ENCODE data around the gene TBCE.
"Not testable (repeated sequence)": the region's sequence is repeated elsewhere in the genome, so short reads cannot be mapped to it uniquely, and the experiment has no call there.

Gene TBCE

GRCh38 chr1:235457856-235458255 is 90.6 kb downstream of the TBCE start:
- not testable (repeated sequence) for DNase-seq

DNA sequence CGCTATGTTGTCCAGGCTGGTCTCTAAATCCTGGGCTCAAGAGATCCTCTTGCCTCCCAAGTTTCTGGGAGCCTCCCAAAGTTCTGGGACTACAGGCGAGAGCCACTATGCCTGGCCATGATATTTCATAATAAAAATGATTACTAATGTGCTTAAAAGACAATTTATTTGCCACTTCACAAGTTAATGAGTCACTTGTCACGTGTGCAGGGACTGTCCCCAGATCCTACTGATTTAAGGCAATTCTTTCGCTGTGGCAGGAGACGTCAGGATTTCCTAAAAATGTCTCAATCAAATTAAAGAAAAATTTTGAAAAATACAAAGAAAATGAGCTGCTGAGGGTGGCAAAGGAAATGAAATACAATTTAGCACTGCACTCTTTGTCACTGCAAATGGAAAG is 93.5 kb downstream of the TBCE start:
- DNase-seq, result no peak

DNA sequence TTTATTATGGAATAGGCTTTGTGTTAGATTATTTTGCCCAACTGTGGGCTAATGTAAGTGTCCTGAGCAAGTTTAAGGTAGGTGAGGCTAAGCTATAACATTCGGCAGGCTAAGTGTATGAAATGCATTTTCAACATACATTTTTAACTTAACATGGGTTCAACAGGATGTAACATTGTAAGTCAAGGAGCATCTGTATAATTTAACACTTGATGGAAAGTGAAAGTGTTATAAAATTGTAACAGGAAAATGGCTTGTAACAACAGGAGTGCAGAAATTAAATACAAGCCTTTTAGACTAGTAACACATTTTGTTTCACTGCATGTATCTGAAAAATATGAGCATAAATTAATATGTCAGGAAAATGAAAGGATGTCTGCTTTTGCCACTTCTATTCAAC is 94.7 kb downstream of the TBCE start:
- no peak for DNase-seq

DNA sequence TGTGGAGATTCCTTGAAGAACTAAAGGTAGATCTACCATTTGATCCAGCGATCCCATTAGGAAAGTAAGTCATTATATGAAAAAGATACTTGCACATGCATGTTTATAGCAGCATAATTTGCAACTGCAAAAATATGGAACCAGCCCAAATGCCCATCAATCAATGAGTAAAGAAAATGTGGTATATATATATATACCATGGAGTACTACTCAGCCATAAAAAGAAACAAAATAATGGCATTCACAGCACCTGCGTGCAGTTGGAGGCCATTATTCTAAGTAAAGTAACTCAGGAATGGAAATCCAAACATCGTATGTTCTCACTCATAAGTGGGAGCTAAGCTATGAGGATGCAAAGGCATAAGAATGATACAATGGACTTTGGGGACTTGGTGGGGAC is 95.6 kb downstream of the TBCE start:
- not testable (repeated sequence) for DNase-seq

GRCh38 chr1:235465066-235465465 is 97.8 kb downstream of the TBCE start:
- no peak for DNase-seq

GRCh38 chr1:235468004-235468403 is 100.8 kb downstream of the TBCE start:
- DNase-seq, result no peak

DNA sequence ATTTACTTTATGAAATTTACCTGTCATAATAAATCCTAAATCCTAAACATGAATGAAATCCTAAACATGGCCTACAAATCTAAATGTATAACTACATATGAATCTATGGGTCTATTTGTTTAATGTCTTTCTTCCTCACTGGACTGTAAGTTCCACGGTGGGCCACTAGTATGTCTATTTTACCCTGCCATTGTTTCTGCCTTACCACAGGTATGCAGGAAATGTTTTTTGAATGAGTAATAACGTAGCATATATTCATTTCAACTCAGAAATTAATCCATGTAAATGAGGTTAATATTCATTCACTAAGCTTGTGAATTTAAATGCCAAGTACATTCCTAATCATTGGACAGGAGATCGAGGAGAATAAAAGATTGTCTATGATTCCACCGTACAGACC is 101.7 kb downstream of the TBCE start:
- no peak for DNase-seq

DNA sequence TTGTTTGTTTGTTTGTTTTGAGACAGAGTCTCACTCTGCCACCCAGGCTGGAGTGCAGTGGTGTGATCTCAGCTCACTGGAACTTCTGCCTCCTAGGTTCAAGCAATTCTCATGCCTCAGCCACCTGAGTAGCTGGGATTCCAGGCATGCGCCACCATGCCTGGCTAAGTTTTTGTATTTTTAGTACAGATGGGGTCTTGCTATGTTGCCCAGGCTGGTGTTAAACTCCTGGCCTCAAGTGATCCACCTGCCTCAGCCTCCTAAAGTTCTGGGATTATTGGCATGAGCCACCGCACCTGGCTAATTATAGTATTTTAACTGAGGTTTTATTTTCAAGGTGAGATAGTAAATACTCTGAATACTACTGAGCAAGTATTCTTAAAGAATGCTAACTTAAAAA is 102.7 kb downstream of the TBCE start:
- not testable (repeated sequence) for DNase-seq

DNA sequence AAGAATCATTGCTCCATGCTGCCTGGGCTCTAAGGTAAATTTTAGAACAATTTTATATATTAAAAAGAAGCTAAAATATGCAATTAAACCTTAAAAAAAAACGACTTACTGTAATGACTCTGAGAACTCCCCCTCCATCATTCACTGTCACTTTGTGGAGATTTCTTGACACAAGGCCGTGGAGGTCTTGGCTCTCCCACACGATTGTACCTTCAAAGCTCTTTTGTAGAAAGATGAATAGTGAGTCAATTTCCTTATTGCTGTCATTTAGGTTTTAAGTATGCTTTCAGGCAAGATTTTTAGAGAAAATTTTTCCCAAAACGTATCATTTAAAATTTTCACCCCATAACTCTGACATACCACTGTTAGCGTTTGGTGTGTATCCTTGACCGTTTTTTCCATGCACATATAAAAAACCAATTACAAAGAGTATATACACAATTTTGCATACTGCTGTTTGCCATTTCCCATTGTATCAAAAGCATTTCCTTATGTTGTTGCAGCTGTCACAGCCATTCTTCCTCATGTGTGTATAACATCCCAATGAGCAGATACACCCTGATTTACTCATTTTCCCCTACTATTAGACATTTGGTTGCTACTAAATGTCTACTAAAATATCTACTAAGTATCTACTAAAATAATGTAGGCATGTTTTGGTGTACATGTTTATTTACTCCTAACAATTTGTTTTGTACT is 103.7 kb downstream of the TBCE start:
- no peak for DNase-seq

GRCh38 chr1:235473806-235474205 is 106.6 kb downstream of the TBCE start:
- no peak for DNase-seq

- DNase-seq, result no peak
These were observed 115.9 kb downstream of the TBCE start for GRCh38 chr1:235483090-235483489.

DNA sequence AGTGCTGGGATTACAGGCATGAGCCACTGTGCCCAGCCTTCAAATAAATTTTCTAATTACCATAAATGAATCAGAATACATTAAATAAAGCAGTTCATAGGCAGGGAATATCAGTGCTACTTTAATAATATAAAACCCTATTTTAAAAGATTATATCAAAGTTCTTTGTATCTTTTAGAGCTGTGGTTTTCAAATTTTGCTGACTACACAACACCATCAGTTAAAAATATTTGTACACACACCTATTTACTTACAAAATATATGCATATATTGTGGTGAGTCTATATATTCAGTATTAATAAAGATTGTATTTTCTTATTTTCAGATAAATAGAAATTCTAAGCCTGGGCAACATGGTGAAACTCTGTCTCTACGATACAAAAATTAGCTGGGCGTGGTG is 118.3 kb downstream of the TBCE start:
- no peak for DNase-seq

- DNase-seq, result no peak
These were observed 119.1 kb downstream of the TBCE start for GRCh38 chr1:235486321-235486720.

- no peak for DNase-seq
These were observed 124.4 kb downstream of the TBCE start for GRCh38 chr1:235491644-235492043.

DNA sequence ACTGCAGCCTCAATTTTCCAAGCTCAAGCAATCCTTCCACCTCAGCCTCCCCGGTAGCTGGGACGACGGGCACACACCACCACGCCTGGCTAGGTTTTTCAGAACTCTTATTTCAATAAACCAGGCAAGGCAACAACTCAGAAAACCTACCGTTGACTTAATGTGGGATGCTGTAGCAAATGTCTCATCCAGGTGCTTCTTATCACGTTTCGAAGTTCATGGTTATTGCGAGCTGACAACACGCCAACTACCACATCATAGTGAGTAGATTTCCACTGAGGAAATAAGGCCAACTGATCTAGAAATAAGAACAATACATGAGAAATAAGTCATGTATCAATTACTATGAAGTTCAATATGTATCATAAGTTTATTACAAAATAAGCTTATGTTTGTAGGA is 127.3 kb downstream of the TBCE start:
- no peak for DNase-seq

DNA sequence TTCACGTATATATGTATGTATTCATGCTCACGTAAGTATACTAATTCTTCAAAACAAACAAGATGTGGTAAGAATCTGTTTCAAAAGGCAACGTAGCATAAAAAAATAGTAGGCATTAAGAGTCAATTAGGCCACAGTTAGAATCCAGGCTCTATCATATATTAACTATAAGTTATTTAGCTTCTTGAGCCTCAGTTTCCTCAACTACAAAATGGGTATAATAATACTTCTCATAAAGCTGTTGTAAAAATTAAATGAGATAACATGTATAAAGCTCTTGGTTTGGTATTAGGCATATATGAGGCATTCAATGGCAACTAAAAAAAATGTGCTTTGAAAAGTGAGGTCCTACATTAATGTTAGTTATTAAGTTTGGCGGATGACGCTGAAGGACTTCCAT is 127.8 kb downstream of the TBCE start:
- no peak for DNase-seq

- no peak for DNase-seq
These were observed 128.3 kb downstream of the TBCE start for GRCh38 chr1:235495551-235495950.

DNA sequence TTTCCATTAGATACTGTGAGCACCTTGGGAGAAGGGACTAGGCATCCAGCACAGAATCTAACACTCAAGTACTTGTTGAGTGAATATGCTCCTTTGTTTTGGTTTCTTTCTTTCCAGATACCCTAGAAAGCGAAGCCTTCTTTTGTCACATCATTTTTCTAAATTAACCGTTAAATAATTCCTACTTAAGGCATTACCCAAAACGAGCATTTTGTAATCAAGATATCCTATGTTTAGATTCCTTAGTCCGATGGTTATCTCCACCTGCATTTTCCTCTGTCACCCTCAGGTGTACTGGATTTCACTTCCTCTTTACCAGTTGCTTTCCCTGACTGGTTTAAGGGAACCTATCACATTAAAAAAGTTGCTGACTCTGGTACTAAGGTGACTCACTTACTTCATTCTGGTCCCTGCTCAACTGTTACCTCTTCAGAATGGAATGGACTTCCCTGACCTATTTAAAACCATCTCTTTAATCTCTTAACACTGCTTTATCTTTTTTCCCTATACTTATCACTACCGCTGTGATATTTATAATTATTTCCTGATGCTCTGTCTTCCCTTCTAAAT is 133.8 kb downstream of the TBCE start:
- no peak for DNase-seq
